Measurements from ENCODE around the gene PGC.

The PGC gene

GRCh38 chr6:41693281-41694240 lies 53.6 kb downstream of the PGC start:
- no peak for DNase-seq

GRCh38 chr6:41692730-41693129 lies 54.5 kb downstream of the PGC start:
- no peak for DNase-seq

GRCh38 chr6:41692080-41692675 lies 55.0 kb downstream of the PGC start:
- no peak for DNase-seq

- no peak for DNase-seq
These were observed 55.6 kb downstream of the PGC start for GRCh38 chr6:41691426-41692079.

- DNase-seq = no peak
These were observed 56.5 kb downstream of the PGC start for GRCh38 chr6:41690541-41691330.

- DNase-seq = no peak
These were observed 57.8 kb downstream of the PGC start for GRCh38 chr6:41689171-41690008.

- DNase-seq = no peak
These were observed 58.8 kb downstream of the PGC start for GRCh38 chr6:41688256-41688965.

GRCh38 chr6:41687501-41688175 lies 59.6 kb downstream of the PGC start:
- no peak for DNase-seq
